GM19372 (cell line): ENCODE measurements around the gene ECE2.
"Not testable (repeated sequence)": the region's sequence is repeated elsewhere in the genome, so short reads cannot be mapped to it uniquely, and the experiment has no call there.

Experiments used
- ATAC-seq: cut with Tn5 transposase; IDR thresholded peaks from one replicate; pipeline ENCODE4 v1.9.1; 2021; ENCODE audit warnings: mild to moderate bottlenecking, low read depth, moderate library complexity; ENCODE audit not compliant: unreplicated experiment

The ECE2 gene

GRCh38 chr3:184333700-184334099 lies 57.9 kb downstream of the ECE2 start:
- no peak for ATAC-seq

DNA sequence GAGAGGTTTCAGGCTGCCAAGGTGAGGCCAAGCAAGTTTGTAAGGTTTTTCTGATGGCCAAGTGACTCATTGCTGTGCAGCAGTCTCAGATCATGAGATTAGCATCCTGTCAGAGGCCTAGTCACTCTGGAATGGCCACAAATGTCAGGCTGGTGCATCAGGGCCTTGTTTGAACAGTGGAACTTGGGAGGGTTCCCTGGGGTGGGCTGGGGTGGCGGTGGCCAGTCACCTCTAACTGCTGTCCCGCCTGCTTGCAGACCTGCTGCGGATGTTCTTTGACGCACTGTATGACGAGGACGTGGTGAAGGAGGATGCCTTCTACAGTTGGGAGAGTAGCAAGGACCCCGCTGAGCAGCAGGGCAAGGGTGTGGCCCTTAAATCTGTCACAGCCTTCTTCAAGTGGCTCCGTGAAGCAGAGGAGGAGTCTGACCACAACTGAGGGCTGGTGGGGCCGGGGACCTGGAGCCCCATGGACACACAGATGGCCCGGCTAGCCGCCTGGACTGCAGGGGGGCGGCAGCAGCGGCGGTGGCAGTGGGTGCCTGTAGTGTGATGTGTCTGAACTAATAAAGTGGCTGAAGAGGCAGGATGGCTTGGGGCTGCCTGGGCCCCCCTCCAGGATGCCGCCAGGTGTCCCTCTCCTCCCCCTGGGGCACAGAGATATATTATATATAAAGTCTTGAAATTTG lies 58.8 kb downstream of the ECE2 start:
- ATAC-seq, result no peak

DNA sequence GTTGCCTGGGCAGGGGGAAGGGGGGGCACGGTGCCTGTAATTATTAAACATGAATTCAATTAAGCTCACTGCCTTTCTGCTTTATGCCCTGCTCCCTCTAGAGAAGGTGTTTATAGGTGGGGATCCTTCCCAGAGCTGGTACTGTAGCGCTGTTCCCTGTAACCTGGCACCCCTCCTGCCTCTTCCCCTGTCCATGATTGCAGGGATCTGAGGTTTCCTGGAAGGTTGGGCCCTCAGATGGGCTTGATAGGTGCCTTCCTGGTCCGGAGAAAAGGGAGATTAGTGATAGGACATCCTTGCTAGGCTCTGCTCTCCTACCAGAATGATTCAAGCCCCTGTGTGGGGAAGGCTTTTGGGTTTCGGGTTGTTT lies 59.5 kb downstream of the ECE2 start:
- no peak for ATAC-seq

GRCh38 chr3:184335661-184336546 lies 60.1 kb downstream of the ECE2 start:
- ATAC-seq, result peak; percentile 69

DNA sequence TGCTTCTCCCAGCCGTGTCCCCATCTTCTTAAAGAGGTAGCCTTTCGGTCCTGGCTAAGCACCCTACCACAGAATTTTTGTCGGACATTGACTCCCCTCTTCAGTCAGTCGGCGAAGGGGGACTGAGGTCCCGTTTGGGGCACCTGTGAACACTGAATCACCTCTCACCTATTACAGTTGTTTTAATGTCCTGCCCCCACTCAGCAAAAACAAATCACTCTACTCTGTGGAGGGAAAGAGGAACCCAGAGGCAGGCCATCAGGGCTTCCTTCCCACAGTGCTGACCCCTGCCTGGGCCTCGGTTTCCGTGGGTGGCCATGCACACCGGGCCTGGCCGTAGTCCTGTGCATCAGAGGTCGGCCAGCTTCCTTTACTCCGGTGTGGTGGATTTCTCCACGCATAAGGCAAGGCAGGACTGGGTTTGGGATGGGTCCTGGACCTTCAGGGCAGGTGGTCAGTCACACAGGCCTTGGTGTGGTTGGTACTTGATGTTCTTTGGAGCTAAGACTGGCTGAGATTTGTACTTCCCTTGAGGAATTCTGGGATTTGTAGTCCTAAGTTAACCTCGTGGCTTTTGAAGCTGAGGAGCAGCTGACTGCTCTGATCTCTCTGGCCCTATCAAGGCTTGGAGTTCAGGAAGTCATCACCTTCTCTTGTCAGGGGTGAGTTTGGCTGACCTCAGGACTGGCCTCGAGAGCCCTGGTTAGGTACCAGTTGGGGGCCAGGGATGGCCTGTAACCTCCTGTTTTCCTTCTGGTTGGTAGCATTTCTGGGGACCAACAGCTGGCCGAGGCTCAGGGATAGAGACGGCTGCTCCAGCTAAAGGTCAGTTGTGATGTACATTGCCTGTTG lies 61.0 kb downstream of the ECE2 start:
- ATAC-seq, result no peak

DNA sequence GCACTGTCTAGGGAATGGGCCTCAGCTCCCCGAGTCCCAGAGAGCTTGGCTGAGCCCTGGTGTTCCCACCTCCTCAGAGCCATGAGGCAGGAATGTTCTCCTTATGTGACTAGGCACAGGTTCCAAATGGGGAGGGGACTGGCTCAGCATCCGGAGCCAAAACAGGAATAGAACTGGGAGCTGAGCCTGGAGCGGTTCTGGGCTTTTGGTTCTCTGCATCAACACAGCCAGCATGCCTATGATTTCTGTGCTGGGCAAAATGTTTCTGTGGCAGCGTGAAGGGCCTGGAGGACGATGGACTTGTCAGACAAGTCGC lies 61.5 kb downstream of the ECE2 start, which contains the start of gene FAM131A:
FAM131A (plus strand) TSS at position 202 of the 316 bp plus-strand sequence; CDS start at position 233, 31 bp downstream.
- ATAC-seq, result no peak

DNA sequence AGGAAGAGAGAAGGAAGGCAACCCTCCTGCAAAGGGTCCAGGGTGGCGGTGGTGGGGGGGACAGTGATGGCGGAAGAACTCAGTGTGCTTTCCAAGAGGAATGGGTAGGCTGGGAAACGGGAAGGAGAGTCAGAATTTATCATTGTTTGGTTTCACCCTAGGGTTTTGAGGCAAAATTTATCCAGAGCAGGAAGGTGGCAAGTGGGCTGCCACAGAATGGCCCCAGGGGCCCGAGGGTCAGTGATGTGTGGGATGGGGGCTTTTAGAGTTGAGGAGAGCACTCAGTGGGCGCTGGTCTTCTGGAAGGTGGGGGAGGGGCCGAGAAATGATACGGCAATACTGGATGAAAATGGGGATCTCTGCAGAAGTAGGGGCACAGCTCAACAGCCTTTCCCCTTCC lies 62.2 kb downstream of the ECE2 start:
- ATAC-seq, result no peak

DNA sequence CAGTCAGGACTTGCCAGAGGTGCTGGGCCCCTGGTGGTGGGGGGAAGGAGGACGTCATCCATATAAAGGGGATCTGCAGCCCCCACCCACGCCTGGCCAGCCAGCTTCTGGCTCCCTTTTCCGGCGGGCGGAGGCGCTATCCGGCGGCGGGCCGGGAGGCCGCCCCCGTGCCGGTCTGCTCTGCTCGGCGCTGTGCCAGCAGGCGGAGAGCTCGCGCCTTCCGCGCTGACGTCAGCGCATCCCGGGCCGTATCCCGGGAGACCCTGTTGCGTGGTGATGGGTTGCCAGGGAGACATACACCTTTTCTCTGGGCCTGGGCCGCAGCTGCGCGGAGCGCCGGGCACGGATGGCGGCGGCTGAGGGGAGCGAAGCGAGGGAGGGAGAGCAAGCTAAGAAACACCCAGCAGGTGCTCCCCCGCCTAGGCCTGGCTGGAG lies 62.7 kb downstream of the ECE2 start:
- ATAC-seq, result no peak

DNA sequence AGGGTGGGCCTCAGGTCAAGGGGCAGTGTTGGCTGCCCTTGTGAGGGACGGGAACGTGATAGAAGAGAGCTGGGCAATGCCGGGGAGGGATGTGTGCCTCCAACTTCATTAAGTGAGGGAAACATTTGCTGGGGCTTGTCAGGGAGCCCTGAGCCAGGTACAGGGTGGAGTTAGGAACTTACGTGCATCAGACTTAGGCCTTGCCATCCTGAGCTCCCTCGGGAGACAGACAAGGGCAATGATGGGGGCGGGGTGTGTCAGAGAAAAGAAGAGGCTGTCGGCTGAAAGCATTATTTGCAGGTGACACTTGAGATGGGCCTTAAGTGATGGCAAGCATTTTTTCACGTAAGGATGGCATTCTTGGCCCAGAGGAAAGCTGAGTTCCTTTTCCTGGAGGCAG lies 63.2 kb downstream of the ECE2 start:
- no peak for ATAC-seq

- ATAC-seq, result not testable (repeated sequence)
Observed at GRCh38 chr3:184339451-184340135, 63.8 kb downstream of the ECE2 start.

DNA sequence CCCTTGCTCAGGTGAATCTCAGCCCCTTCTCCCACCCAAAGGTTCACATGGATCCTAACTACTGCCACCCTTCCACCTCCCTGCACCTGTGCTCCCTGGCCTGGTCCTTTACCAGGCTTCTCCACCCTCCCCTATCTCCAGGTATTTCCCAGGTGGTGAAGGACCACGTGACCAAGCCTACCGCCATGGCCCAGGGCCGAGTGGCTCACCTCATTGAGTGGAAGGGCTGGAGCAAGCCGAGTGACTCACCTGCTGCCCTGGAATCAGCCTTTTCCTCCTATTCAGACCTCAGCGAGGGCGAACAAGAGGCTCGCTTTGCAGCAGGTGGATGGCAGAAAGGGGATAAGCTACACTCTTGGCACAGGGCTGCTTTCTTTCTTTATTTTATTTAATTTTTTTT lies 66.1 kb downstream of the ECE2 start:
- ATAC-seq, result no peak
